ENCODE data around the gene MYBBP1A.
"Not testable (repeated sequence)": the region's sequence is repeated elsewhere in the genome, so short reads cannot be mapped to it uniquely, and the experiment has no call there.

Gene MYBBP1A, protein sequence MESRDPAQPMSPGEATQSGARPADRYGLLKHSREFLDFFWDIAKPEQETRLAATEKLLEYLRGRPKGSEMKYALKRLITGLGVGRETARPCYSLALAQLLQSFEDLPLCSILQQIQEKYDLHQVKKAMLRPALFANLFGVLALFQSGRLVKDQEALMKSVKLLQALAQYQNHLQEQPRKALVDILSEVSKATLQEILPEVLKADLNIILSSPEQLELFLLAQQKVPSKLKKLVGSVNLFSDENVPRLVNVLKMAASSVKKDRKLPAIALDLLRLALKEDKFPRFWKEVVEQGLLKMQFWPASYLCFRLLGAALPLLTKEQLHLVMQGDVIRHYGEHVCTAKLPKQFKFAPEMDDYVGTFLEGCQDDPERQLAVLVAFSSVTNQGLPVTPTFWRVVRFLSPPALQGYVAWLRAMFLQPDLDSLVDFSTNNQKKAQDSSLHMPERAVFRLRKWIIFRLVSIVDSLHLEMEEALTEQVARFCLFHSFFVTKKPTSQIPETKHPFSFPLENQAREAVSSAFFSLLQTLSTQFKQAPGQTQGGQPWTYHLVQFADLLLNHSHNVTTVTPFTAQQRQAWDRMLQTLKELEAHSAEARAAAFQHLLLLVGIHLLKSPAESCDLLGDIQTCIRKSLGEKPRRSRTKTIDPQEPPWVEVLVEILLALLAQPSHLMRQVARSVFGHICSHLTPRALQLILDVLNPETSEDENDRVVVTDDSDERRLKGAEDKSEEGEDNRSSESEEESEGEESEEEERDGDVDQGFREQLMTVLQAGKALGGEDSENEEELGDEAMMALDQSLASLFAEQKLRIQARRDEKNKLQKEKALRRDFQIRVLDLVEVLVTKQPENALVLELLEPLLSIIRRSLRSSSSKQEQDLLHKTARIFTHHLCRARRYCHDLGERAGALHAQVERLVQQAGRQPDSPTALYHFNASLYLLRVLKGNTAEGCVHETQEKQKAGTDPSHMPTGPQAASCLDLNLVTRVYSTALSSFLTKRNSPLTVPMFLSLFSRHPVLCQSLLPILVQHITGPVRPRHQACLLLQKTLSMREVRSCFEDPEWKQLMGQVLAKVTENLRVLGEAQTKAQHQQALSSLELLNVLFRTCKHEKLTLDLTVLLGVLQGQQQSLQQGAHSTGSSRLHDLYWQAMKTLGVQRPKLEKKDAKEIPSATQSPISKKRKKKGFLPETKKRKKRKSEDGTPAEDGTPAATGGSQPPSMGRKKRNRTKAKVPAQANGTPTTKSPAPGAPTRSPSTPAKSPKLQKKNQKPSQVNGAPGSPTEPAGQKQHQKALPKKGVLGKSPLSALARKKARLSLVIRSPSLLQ (N-terminal part only)

DNA sequence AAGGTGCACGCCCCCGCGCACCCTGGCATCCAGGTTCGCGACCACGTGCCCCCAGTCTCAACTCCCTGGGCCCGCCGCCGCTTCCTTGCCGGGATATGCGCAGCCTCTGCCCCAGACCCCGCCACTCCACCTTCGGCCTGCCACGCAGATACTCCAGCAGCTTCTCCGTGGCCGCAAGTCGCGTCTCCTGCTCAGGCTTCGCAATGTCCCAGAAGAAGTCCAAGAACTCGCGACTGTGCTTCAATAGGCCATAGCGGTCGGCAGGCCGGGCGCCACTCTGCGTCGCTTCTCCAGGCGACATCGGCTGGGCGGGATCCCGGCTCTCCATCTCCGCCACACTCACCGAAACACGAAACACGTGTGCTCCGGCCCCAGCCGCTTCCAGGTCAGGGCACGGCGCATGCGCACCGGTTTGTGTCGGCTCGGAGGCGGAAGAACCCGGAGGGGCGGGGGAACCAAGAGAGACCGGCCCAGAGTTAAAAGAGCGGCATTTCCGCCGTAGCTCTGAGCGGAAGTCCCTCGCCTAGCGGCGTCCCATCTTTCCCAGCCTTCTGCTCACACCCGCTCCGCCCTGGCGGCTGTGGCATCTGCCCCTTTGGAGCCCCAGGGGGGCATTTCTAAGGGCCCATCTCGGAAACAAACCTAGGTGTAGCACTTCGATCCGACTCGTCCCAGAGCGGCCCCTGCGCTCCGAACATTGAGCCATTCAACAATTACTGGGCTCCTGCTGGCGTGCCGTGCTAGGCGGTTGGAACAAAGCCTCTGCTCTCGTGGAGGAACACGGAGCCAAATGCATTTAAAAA is at the start of gene MYBBP1A:
Gene MYBBP1A, minus strand, starts transcription at position 388 of the 803 bp plus-strand sequence. Its CDS starts 60 bp downstream, at position 328.
- in situ Hi-C loops (cut with HindIII; ENCODE audit: low sequenced_read_pairs): no loop called here

DNA sequence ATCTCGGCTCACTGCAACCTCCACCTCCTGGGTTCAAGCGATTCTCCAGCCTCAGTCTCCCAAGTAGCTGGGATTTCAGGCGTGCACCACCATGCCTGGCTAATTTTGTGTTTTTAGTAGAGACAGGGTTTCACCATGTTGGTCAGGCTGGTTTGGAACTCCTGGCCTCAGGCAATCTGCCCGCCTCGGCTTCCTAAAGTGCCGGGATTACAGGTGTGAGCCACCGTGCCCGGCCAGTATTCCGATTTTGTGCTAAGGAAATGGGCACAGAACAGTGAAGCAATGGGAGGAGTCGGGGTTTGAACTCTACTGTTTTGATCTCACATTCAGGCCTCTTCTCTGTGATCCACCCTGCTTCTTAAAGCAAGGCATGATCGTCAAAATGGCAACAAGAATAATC is 49.6 kb upstream of the MYBBP1A start:
- in situ Hi-C loops (cut with HindIII; ENCODE audit: low sequenced_read_pairs): not testable (repeated sequence)

DNA sequence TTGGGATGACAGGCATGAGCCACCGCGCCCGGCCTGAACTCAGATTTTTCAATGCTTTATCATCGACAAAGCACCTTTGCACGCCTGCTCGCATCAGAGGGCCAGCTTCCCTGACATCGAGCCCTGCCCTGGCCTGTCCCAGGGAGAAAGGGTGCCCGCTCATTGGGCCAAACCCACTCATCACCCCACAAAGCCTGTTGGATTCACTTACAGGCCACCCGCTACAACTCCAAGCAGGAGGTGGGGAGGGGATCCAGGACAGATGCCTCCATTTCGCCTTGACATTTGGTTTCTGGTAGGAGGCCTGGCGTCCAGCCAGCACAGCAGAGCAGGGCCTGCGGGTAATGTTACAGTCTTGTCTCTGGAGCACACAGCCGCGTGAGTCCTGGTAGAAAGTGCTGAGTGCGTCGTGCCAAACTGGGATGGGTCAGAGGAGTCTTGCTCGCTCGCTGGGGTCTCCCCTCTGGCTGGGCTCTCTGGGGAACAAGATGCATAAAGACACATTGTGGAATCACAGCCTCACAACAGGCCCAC is 49.0 kb upstream of the MYBBP1A start:
- in situ Hi-C loops (cut with HindIII; ENCODE audit: low sequenced_read_pairs): no loop called here

DNA sequence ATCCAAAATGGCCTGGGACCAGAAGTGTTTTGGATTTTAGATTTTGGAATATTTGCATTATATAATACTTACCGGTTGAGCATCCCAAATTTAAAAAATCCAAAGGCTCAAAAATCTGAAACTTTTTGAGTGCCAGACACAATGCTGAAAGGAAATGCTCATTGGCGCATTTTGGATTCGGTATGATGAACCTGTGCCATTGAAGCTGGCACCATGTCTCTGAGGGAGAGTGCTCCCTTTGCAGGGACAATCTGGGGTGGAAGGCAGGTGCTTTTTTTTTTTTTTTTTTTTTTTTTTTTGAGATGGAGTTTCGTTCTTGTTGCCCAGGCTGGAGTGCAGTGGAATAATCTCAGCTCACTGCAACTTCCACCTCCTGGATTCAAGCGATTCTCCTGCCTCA is 46.9 kb upstream of the MYBBP1A start:
- in situ Hi-C loops (cut with HindIII; ENCODE audit: low sequenced_read_pairs): no loop called here

DNA sequence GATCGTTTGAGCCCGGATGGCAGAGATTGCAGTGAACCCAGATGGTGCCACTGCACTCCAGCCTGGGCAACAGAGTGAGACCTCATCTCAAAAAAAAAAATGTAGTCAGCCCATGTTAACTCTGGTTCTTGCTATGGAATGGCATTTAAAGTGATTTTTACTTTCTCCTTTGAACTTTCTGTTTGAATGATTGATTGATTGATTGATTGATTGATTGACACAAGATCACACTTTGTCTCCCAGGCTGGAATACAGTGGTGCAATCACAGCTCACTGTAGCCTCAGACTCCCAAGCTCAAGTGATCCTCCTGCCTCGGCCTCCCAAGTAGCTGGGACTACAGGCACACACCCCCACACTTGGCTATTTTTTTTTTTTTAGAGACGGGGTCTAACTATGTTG is 46.1 kb upstream of the MYBBP1A start:
- in situ Hi-C loops (cut with HindIII; ENCODE audit: low sequenced_read_pairs): no loop called here

DNA sequence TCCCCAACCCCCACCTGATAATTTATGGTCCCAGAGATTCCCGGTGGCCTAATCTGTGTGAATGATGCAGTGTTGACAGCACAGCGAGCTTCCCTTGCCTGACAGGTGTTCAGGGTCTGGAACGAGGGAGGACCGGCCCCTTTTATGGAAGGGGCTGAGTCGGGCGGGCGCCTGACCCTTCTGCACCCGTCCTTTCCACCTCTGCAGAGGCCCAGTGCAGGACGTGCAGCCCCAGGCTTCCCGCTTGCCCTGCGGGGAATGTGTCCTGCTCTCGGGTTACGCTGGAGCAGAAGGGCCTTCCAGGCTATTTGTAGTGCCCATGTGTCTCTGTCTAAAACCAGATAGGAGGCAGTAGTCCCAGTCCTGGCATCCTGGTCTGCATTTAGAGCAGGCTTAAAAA is 45.4 kb upstream of the MYBBP1A start:
- in situ Hi-C loops (cut with HindIII; ENCODE audit: low sequenced_read_pairs): no loop called here

DNA sequence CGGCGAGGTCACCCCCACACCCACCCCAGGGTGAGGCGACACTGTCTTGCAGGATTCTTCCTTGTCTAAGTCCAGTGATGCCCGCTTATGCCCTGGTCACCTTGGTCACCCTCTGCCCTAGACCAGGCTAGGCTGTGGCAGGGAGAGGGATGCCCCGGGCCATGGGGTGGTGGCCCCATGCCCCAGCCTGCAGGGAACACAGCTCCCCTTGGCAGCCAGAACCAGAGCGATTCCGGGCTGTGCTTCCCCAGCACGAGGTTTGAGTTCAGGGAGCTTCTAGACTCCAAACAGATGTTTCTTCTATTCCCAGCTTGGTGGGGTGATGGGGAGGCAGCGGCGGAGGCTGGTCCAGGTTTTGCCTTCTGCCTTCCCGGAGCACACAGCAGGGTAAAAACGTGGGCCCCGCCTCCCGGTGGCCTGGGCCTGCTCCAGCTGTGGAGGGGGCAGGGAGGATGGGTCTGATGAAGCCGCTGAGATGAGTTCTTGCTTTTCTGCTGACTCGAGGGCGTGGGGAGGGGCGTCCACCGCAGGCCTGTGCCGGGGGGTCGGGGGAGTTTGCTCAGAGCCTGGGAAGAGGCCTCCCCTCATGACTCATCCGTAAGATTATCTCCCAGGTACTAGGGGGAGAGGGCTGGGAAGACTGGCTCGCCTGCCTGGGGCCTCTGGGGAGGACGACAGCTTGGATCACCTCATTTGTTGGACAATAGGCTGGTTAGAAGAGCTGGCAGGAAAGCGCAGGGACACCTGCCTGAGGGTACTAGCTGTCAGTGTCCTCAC is 44.5 kb upstream of the MYBBP1A start:
- in situ Hi-C loops (cut with HindIII; ENCODE audit: low sequenced_read_pairs): no loop called here

DNA sequence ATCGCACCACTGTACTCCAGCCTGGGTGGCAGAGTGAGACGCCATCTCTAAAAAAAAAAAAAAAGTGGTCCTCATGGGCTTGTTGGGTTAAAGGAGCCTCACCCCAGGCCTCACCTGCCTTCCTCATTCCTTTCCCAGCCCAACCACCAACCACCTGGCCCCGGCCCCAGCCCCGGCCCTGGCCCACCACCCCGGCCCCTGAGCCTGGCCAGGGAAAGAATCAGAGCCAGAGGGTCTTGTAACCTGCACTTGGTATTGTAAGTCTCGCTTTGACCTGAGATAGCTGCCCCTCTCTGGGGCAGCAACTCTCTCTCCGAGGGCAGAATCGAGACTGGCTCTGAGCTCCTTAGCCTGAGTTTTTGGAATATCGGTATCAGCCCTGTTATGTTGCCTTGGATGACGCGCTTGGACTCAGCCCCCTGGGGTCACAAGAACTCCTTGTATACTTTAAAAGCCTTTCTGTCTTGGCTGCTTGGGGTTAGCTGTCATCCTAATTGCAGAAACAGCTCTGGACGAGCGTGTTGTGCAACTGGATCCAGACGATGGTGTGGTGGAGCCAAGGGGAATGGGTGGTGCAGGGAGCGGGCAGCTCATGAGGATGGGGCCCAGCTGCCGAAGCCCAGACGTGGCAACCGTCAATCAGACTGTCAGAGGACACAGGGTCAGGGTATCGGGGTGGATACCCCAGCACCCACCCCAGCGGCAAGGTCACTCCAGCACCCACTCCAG is 43.8 kb upstream of the MYBBP1A start:
- in situ Hi-C loops (cut with HindIII; ENCODE audit: low sequenced_read_pairs): no loop called here

DNA sequence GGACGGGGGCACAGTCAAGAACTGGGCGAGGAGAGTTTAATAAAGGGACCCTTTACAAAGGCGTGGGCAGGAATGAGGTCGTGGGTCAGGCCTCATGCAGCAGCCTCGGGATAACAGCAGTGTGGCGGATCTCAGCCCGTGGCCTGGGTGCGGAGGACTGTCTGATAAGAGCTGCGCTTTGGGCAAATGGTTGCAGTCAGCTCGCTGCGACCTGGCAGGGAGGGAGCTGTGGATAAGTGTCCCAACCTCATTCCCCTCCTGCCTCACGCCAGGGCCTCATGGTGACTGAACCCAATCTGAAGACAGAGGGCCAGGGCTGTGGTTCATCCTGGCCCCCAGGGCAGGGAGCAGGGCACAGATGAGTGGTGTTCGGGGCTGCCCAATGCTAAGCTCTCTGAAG is 42.8 kb upstream of the MYBBP1A start:
- in situ Hi-C loops (cut with HindIII; ENCODE audit: low sequenced_read_pairs): no loop called here

DNA sequence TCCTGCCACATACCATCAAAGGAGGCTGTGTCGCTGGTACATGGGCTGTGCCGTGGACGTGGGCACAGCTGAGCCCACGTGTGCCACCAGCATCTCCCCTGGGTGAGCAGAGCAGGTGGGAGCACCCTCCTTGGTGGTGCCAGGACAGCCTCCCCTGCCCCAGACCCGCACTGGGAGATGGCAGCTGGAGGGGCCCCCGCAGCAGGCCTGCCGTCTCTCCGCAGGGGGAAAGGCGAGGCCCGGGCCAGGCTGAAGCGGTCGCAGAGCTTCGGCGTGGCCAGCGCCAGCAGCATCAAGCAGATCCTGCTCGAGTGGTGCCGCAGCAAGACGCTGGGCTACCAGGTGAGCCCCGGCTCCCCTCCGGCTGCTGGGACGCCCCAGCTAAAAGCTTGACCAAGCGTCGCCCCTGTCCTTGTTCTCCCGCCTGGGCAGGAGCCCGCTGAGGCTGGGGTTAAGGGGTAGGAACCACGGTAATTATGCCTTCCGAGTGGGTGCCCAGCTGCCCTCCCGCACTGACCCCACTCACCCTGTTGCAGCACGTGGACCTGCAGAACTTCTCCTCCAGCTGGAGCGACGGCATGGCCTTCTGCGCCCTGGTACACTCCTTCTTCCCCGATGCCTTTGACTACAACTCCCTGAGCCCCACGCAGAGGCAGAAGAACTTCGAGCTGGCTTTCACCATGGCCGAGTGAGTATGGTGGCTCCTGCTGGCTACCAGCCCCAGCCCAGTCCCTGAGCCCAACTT is 41.6 kb upstream of the MYBBP1A start:
- in situ Hi-C loops (cut with HindIII; ENCODE audit: low sequenced_read_pairs): no loop called here

DNA sequence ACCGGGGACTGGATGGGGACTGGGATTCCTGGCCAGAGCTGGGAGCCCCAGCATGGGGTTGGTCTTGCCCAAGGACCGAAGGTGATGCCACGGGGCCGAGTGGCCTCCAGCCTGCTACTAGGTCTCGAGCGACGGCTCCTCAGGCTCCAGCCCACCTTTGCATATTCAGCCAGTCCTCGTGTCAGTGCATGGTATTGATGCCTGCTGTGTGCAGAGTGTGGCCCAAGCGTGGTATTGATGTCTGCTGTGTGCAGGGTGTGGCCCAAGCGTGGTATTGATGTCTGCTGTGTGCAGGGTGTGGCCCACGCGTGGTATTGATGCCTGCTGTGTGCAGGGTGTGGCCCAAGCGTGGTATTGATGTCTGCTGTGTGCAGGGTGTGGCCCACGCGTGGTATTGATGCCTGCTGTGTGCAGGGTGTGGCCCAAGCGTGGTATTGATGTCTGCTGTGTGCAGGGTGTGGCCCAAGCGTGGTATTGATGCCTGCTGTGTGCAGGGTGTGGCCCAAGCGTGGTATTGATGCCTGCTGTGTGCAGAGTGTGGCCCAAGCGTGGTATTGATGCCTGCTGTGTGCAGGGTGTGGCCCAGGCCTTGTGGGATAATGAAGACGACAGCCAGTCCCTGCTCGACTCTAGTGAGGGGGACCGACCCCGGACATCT is 40.6 kb upstream of the MYBBP1A start:
- in situ Hi-C loops (cut with HindIII; ENCODE audit: low sequenced_read_pairs): not testable (repeated sequence)

DNA sequence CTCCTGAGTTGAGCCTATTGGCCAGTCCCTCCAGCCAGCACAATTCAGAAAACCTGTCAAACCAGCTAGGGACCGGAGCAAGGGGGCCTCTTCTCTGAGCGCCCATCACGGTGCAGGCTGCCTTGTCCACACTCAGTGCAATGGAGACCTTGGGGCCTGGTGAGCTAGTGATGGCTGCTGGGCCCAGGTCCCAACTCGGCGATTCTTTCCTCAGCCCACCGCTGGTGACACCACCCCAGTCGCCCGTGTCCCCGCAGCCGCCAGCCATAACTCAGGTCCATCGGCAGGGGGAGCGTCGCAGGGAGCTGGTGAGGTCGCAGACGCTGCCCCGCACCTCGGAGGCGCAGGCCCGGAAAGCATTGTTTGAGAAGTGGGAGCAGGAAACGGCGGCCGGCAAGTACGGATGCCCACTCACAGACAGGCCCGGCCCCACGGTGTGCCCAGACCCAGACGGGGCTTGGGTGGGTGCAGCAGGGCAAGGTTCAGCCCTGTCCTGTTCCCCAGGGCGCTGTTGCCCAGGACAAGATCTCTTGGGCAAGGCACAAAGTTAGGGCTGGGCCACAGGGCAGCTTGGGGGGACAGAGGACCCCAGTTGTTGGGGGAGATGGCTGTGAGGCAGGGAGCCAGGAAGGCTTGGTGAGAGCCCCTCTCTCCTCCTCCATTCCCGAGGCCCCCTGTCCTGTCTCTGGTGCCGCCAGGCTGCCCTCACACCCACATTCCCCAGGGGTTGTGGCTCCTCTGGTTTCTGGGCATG is 39.9 kb upstream of the MYBBP1A start:
- in situ Hi-C loops (cut with HindIII; ENCODE audit: low sequenced_read_pairs): no loop called here

DNA sequence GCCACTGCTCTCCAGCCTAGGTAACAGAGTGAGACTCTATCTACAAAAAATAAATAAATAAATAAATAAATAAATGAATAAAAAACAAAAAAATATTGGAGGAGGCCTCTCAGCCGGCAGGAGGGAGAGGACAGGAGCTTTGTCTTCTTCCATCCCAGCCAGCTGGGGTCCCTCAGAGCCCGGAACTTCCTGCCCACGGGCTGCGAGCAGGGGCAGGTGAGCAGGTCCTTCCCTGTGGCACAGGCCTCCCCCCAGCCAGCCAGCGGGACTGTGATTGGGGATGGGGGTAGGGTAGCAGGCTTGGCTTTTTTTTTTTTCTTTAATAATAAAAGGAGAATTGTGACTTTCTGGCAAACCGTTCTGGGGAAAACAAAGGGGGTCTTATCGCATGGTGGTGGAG is 39.2 kb upstream of the MYBBP1A start:
- in situ Hi-C loops (cut with HindIII; ENCODE audit: low sequenced_read_pairs): no loop called here

DNA sequence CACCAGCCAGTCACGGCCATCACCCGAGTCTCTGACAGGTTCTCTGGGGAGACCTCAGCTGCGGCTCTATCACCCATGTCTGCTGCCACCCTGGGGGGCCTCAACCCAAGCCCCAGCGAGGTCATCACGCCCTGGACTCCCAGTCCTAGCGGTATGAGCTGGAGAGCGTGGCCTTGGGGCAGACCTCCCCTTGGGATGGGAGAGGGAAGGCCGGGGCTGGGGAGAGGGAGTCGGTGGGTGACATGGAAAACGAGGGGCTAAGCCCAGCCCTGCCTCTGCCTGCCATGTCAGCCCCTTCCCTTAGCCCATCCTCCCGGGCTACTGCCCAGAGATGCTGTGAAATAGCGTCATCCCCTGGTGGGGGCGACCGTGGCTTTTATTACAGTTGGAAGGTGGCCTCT is 37.8 kb upstream of the MYBBP1A start:
- in situ Hi-C loops (cut with HindIII; ENCODE audit: low sequenced_read_pairs): no loop called here

DNA sequence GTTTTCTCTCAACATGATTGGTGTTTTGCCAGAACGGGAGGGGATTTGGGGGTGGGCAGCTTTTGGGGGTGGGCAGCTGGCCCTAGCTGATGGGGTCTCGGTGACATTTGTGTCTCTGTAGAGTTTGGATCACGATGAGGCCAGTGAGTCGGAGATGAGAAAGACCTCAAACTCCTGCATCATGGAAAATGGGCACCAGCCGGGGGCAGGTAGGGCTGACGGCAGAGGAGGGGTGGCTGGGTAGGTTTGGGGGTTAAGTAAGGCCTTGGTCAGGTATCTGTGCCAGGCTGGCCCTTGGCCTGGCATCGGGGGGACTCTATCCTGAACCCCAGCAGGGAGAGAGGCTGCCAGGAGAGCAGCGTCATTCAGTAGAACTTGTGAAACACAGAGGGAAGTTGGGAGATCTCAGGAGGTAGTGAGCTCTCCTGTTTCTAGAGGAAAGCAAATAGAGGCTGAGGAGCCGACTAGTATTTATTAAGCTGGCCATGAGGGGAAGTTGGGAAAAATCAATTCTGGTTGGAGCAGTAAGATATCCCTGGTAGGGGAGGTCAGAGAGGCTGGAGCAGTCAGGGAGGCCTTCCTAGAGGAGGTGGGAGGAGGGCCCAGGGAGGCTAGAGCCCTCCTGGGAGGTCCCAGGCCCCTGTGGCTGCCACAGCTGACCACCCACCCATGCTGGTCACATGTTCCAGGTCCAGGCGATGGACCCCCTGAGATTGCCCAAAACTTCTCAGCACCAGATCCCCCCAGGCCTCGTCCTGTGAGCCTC is 37.2 kb upstream of the MYBBP1A start:
- in situ Hi-C loops (cut with HindIII; ENCODE audit: low sequenced_read_pairs): no loop called here

DNA sequence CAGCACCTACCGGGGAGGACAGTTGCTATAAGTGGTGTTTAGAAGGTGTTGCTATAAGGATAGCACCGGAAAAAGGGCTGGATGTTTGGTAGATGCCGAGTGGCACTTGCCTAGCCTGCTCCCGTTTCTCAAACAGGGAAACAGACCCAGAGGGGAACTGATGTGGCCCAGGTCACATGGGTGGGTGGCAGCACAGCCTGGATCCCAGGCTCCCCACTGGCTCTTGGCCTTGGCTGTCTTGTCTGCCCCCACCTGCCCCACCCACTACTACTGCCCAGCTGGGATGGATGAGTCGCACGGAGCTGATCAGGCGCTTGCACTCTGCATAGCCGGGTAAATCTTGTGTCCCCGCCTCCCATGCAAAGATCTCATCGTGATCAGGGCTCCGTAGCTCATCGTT is 36.3 kb upstream of the MYBBP1A start:
- in situ Hi-C loops (cut with HindIII; ENCODE audit: low sequenced_read_pairs): no loop called here
